IPS-18c (cell line): Measurements from ENCODE around the gene TLN1.

Experiments
- H3K4me3 ChIP-seq: 2 replicates; pipeline ENCODE4 v1.7.0; 2013; ENCODE audit warnings: low read depth, mild to moderate bottlenecking, low read length, moderate library complexity; ENCODE audit not compliant: insufficient read depth
- H3K9me3 ChIP-seq: one replicate; pipeline ENCODE4 v1.6.1; 2013; ENCODE audit warnings: mild to moderate bottlenecking, low read length, moderate library complexity; ENCODE audit not compliant: control insufficient read depth, insufficient read depth

TLN1 gene

GRCh38 chr9:35757892-35758275 is 25.9 kb upstream of the TLN1 start:
- H3K9me3 ChIP-seq = peaks cover 2% of the 10 kb centered on the region
- H3K4me3 ChIP-seq = peak overlapping the region; percentile 94; the same call in 1 of the 2 replicates

- H3K4me3 ChIP-seq = peak overlapping the region; percentile 94
- peaks cover 2% of the 10 kb centered on the region for H3K9me3 ChIP-seq
Observed at GRCh38 chr9:35757226-35757891, 25.4 kb upstream of the TLN1 start.

- H3K9me3 ChIP-seq = peaks cover 2% of the 10 kb centered on the region
- peak overlapping the region; percentile 94 for H3K4me3 ChIP-seq
Observed at GRCh38 chr9:35756275-35757225, 24.6 kb upstream of the TLN1 start.

GRCh38 chr9:35755071-35755470 is 23.1 kb upstream of the TLN1 start:
- no peaks in the 10 kb centered on the region for H3K9me3 ChIP-seq
- H3K4me3 ChIP-seq = no peak overlapping the region

DNA sequence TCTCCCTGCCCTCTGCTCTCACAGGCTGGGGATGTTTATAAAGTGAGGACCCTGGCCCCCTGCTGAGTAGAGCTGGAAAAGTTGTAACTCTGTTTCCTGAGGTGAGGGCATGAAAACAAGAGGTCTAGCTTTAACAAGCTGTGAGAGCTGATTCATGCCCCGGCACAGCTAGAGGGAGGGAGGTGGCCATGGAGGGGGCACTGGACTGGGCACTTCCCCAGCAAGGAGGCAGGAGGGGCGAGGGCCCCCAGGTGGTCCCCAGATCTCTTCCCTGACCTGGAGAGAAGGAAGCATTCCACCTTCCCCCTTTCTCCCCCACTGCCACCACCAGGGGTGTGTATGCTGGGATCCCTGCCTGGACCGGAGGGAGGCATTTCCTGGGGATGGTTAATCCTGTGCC is 22.3 kb upstream of the TLN1 start, which contains the start of gene MSMP:
MSMP (minus strand) TSS at position 13 of the 400 bp plus-strand sequence. CDS start 147 bp downstream, outside the sequence.
- H3K4me3 ChIP-seq = no peak within 1 kb of the TSS
- H3K9me3 ChIP-seq = no peaks in the 10 kb centered on the region

- Histone ChIP-seq H3K4me3 (no peak overlapping the region), H3K9me3 (no peaks in the 10 kb centered on the region)
Observed at GRCh38 chr9:35753466-35753865, 21.5 kb upstream of the TLN1 start.

GRCh38 chr9:35750256-35750531 is 18.2 kb upstream of the TLN1 start:
- peak overlapping the region; percentile 94 for H3K4me3 ChIP-seq

GRCh38 chr9:35749515-35750255 is 17.7 kb upstream of the TLN1 start:
- H3K9me3 ChIP-seq = no peaks in the 10 kb centered on the region
- peak overlapping the region; percentile 94 for H3K4me3 ChIP-seq

More at GRCh38 chr9:35750256-35750531, 18.2 kb upstream of the TLN1 start:
- H3K9me3 ChIP-seq = no peaks in the 10 kb centered on the region

DNA sequence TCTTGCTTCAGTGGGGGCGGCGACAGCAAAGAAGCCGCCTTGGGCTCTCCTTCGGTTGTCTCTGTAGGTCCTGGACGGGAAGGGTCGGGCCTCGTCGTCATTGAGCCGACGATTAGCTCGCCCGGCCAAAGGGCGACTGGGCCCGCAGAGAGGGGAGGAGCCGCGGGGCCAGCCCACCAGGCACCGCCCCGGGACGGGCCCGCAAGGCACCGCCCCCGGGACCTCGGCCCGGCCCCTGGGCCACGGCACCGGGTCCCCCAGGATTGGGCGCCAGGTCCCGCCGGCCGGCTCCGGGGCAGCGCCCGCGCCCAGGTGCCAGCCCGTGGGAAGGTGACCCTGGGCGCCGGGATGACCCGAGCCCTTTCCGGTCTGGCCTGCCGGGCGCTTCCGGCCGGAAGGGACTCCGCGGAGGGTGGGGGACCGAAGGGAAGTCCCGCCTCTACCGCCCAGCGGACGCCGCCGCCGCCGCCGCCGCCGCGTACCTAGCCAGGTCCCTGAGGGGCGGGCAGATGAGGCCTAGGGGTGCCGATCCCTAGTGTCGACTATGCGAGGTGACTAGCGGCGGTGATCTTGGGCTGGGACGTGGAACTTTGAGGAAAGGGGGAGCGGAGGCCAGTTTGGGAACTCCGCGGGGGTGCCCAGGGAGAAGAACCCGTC is 17.0 kb upstream of the TLN1 start, which contains the start of the genes GBA2 and RGP1:
GBA2 (minus strand) TSS at position 371 of the 657 bp plus-strand sequence. CDS start 524 bp downstream, outside the sequence.
RGP1 (plus strand) TSS at position 430 of the 657 bp plus-strand sequence. CDS start 469 bp downstream, outside the sequence.
- Histone ChIP-seq H3K9me3 (no peaks in the 10 kb centered on the region), H3K4me3 (peak within 1 kb of the TSS; percentile 94)

DNA sequence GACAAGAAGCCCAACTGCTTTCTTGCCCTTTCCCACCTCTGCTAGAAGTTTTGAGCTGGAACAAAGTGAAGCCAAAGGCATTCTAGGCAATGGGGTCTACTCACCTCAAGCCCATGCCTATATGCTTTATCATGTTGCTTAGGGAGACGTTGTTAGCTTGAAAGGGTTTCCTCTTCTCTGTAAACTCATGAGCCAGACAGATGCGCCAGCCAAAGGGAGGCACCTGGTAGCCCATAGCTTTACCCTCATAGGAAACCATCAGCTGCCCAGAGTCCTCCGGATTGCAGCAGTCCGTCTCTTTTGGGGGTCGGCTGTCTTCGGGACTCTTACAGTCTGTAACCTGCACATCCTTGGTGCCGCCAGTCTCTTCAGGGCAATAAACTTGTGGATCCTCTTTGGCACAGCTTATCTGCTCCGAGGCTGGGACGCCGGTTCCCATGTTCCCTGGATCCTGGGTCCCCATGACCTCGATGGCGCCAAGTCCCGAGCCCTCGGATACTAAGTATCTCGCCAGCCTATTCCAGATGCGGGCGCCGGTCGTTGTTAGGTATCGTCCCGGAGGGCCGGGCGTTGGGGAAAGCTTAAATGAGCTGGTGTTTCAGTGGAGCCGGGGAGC is 16.4 kb upstream of the TLN1 start:
- peak overlapping the region; percentile 94 for H3K4me3 ChIP-seq
- H3K9me3 ChIP-seq = no peaks in the 10 kb centered on the region

- no peaks in the 10 kb centered on the region for H3K9me3 ChIP-seq
- H3K4me3 ChIP-seq = peak overlapping the region; percentile 94
Observed at GRCh38 chr9:35746583-35746982, 14.6 kb upstream of the TLN1 start.

DNA sequence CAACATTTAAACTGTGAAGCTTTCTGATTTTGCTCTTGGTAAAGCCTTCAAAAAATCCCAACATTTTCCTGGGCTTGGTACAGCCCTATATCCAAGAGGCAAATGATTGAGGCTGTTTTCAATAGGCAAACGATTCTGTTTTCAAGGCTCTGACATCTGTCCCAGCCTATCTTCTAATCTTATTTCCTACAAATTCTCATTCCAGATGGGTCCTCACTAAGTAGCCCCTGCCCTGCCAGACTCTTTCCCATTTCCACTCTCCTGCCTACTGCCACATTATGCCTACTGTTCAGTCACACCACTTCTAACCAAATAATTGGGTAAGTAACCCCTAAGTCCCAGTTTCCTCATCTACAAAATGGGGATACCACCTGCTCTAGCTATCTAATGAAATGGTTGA is 13.6 kb upstream of the TLN1 start:
- H3K4me3 ChIP-seq = no peak overlapping the region
- no peaks in the 10 kb centered on the region for H3K9me3 ChIP-seq

GRCh38 chr9:35743880-35744518 is 12.0 kb upstream of the TLN1 start:
- Histone ChIP-seq H3K4me3 (no peak overlapping the region), H3K9me3 (no peaks in the 10 kb centered on the region)

DNA sequence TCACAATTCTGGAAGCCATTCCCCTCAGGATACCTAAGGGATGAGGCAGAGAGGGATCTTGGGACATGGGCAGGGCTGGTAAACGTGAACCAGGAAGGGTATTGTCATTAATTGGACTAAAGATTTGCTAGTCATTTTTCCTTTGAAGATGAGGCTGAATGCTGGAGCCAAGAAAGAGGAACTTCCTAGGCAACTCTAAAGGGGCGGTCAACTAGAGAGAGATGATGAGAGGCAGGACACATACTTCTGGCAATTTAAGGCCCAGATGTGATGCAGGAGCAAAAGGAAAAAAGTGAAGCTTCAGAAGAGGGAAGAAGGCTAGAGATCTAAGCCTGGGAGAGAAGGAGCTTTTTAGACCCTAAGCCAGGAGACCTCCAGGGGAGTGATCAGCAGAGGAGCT is 11.5 kb upstream of the TLN1 start:
- Histone ChIP-seq H3K9me3 (no peaks in the 10 kb centered on the region), H3K4me3 (no peak overlapping the region)

DNA sequence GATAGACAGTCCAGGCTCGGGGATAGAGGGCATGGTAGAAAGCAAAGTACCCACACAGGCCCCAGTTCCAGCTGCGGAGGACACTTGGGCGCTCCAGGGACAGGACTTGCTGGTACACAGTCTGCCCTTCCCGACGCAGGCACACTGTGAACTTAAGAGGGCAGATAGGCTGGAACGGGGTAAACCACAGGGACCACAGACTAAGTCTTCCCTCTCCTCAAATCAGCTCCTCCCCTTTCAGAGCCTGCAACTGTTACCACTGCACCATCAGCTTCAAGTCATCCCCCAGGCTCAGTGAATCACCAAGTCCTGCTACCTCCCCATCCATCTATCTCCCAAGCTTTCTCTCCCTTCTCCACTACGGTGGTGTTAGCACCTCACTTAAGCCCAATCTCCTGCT is 9.7 kb upstream of the TLN1 start:
- Histone ChIP-seq H3K4me3 (no peak overlapping the region), H3K9me3 (no peaks in the 10 kb centered on the region)

DNA sequence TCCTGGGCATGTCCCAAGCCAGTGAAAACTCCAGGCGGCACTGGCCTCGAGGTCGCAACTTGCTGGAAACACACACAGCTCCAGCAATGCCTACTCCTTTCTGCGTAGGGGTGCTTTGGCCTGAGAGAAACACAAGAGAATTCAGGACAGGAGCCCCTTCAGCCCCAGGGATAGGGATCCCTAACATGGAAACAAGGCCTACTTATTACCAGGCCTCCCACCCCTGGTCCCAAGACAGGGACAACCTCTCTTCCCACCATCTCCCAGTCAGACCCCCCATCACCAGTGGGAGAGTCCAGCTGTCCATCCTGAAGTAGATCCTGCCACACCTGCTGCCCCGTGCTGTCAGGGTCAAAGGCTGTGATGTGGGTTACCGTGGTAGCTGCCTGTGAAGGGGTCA is 8.2 kb upstream of the TLN1 start:
- Histone ChIP-seq H3K9me3 (no peaks in the 10 kb centered on the region), H3K4me3 (no peak overlapping the region)
